Omental fat pad (tissue), 4 donors: Measurements from ENCODE around the gene CD276. TPM values are rescaled to one million over a fixed set of nuclear protein-coding genes. Genes with fewer than 3 reads are reported as not detected.
"Not testable (repeated sequence)": the region's sequence is repeated elsewhere in the genome, so short reads cannot be mapped to it uniquely, and the experiment has no call there.

ENCODE experiments used
- ATAC-seq: fragments of 150-250 bp; one replicate; pipeline ENCODE4 v1.9.1; 2016; ENCODE audit warnings: mild to moderate bottlenecking, moderate library complexity; ENCODE audit not compliant: low FRiP score
- DNase-seq: peaks from one replicate; pipeline ENCODE4 v3.0.0-alpha.2; 2019; ENCODE audit warnings: low spot score
- total RNA-seq, 4 donors: library from RNA; depleted of rRNA; stranded (reverse); fragments of >200 nt; gene quantifications; one replicate each; pipeline ENCODE4 v1.1.0, GENCODE V29; 2016
- TF ChIP-seq, protein P1 (sequence below), 3 donors: fragments of 450-650 bp; IDR thresholded peaks; one replicate each; pipeline ENCODE4 v1.5.1; 2016 to 2017; ENCODE audit warnings: antibody characterized with exemption in 3 of 3, mild to moderate bottlenecking in 3 of 3, moderate library complexity in 2 of 3

CD276 gene
- total RNA-seq: 100 to 1,000 TPM in 1 of 4 donors, 10 to 100 TPM in 3; 23.2 to 103 (median 39.3) TPM

DNA sequence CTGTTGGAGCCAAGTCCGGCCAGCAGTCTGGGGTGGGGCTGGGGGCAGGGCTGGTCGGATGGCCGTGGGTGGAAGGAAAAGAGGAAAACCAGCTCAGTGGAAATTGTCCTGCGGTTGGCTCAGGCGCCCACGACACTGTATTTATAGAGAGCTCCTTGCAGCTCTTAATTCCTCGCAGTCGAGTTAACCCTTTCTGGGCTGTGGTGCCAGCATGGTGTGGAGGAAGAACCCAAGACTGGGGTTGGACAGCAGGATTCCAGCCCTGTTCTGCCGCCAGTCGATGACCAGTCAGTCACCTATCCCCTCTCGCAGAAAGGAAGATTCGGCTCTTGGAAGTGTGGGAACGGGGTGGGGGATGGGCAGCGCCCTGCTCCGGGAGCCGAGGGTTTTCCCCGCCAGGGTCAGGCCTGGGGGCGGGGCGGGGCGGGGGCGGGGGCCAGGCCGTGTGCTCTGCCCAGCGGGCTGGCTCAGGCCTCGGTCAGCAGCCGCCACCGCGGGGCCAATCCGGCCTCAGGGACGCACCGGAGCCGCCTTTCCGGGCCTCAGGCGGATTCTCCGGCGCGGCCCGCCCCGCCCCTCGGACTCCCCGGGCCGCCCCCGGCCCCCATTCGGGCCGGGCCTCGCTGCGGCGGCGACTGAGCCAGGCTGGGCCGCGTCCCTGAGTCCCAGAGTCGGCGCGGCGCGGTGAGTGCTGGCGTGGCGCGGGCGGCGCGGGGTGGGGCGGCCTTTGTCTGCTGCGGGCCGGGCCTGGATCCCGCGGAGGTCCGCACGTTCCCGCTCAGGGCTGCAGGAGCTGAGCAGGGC is at the start of gene CD276:
Gene CD276, plus strand, starts transcription at position 607 of the 804 bp plus-strand sequence. CDS start 15,257 bp downstream, outside the sequence.
- DNase-seq (peak; percentile 42), ATAC-seq (peak; percentile 79)
- TF ChIP-seq, protein P1, sequence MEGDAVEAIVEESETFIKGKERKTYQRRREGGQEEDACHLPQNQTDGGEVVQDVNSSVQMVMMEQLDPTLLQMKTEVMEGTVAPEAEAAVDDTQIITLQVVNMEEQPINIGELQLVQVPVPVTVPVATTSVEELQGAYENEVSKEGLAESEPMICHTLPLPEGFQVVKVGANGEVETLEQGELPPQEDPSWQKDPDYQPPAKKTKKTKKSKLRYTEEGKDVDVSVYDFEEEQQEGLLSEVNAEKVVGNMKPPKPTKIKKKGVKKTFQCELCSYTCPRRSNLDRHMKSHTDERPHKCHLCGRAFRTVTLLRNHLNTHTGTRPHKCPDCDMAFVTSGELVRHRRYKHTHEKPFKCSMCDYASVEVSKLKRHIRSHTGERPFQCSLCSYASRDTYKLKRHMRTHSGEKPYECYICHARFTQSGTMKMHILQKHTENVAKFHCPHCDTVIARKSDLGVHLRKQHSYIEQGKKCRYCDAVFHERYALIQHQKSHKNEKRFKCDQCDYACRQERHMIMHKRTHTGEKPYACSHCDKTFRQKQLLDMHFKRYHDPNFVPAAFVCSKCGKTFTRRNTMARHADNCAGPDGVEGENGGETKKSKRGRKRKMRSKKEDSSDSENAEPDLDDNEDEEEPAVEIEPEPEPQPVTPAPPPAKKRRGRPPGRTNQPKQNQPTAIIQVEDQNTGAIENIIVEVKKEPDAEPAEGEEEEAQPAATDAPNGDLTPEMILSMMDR (IDR thresholded peaks at IDR 0.05): no peak

DNA sequence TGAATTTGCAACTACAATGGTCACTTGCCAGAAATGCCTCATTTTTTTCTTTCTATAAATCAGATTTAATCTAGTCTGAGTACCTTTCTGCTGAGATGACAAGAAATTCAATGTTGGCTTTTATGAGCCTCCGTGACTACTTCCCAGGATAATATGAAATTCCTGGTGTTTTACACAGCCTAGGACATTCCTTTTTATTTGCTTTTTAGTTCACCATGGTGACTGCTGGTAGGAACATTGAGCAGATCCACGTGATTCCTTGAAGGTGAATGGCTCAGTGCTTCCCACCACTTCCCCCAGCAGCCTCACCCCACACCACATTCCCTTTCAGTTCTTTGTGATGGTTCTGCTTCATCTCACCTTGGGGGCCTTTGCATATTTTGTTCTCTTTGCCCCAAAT is 46.7 kb upstream of the CD276 start:
- ATAC-seq (peak; percentile 9), DNase-seq (no peak)
- TF ChIP-seq, protein P1 (IDR thresholded peaks at IDR 0.05): no peak

- not testable (repeated sequence) for ATAC-seq, DNase-seq
These were observed 44.7 kb upstream of the CD276 start for GRCh38 chr15:73639464-73639863.

GRCh38 chr15:73647259-73648013 is 36.7 kb upstream of the CD276 start:
- DNase-seq (no peak), ATAC-seq (no peak)
- TF ChIP-seq, protein P1 (IDR thresholded peaks at IDR 0.05): no peak

GRCh38 chr15:73648014-73648295 is 36.2 kb upstream of the CD276 start:
- no peak for ATAC-seq
- DNase-seq: no peak
- TF ChIP-seq, protein P1 (IDR thresholded peaks at IDR 0.05): no peak

DNA sequence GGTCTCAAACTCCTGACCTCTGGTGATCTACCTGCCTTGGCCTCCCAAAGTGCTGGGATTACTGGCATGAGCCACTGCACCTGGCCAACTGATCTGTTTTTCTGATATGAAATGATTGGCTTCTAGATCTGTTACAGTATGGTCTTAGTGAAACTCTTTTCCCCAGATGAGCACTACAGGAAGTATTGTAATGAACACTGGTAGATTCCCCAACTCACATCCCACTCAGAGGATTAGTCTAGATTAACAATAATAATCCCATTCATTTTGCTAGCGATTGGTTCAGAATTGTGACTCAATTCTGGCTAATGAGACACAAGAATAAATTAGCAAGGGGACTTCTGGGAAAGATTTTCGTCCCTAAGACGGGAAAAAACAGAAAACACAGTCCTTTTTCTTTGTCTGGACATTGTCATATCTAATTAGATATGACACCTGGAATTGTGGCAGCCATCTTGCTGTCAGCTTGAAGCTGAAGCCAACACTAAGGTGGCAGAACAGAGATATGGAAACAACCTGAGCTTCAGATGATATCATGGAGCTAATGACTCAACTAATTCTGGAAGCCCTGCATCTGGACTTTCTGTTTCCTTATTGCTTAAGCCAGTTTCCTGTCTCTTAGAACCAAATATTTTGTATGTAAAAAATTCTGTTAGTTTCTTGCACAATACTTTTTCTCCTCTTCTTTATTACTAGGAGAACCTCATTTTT is 33.6 kb upstream of the CD276 start:
- TF ChIP-seq, protein P1 (IDR thresholded peaks at IDR 0.05): no peak
- ATAC-seq: peak; percentile 66
- DNase-seq: no peak

DNA sequence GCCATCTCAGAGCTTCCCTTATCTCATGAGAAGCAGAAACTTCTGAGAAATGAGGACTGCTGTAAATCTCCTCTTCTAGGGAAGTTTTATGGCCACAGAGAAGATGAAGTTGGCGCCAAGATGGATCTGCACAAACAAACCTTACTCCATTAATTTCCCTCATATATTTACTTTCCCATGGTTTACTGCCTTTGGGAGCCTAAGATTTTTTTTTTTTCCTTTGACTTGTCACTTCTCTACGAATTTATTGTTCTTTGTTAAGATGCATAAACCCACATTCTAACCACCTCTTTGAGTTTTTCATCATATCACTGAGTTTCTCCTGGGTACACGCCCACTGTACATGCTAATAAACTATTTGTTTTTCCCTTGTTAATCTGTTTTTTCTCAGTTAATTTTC is 29.5 kb upstream of the CD276 start:
- TF ChIP-seq, protein P1 (IDR thresholded peaks at IDR 0.05): no peak
- DNase-seq (no peak), ATAC-seq (no peak)
